NCI-H526 treated with DMSO at 0.1 percent for 48 hours (cell line): ENCODE measurements around the gene SET.

ENCODE experiments used
- DNase-seq: peaks from one replicate; lab custom pipeline; 2025; lab: John Stamatoyannopoulos, UW

Gene SET

GRCh38 chr9:128731093-128731492, 42.1 kb downstream of the SET start:
- no peak for DNase-seq

DNA sequence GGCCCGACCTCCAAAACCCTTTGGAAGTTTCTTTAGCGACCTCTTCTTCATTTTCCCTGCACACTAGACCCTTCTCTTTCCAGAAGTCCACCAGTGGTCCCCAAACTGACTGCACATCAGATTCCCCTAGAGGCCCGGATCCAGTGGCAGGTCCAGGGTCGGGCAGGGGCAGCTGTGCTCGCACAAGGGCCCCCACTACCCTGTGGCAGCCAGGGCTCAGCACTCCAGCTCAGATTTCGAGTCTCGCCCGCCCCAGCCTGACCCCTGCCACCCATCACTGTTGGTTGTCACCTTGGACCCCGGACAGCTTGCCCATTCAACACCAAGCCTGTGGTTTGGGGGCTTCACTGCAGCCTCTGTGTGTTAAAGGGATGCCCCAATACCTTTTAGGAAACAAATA, 42.7 kb downstream of the SET start:
- DNase-seq = no peak

DNA sequence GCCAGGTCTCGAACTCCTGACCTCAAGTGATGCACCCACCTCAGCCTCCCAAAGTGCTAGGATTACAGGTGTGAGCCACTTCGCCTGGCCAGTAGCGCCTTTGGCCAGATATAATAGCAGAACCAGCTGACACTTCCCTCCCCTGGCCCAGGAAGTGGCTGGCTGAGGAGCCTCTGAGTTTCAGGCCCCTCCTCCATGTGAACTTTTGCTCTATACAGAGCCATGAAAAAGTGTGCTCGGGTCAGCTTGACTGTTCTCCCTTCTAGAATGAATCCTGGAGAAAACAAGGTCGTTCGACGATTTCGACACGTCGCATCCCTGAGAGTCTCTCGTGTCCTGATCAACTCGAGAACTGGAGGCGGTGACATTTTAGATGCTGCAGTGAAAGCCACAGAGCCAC, 43.6 kb downstream of the SET start:
- DNase-seq = no peak

- DNase-seq = peak; percentile 59
Observed at GRCh38 chr9:128733256-128733655, 44.2 kb downstream of the SET start.

GRCh38 chr9:128735373-128735772, 46.4 kb downstream of the SET start:
- DNase-seq = no peak

DNA sequence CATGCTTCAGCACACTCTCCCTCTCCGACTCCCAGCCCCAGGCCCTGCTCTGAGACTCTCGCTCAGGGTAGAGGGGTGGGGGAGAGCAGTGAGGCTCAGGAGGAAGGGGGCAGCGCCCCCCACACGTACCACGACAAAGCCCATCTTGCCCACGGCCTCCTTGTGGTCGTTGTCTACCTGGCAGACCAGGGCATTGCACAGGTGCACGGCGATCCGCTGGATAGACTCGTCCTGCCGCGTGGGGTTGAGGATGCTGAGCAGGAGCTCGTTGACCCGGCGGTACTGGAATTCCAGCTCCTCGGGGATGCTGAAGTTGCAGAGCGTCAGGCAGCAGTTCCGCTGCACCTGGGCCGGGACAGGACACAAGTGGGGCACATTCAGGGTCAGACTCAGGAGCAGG, 53.4 kb downstream of the SET start:
- DNase-seq = no peak

GRCh38 chr9:128743421-128743820, 54.4 kb downstream of the SET start:
- DNase-seq = no peak
